ENCODE results near the gene GRAPL.
"Not testable (repeated sequence)": the region's sequence is repeated elsewhere in the genome, so short reads cannot be mapped to it uniquely, and the experiment has no call there.

The GRAPL gene

GRCh38 chr17:19136605-19137004 lies 9.2 kb downstream of the GRAPL start:
- DNase-seq (ENCODE audit: low spot score) = not testable (repeated sequence)

- not testable (repeated sequence) for DNase-seq (ENCODE audit: low spot score)
These were observed 10.6 kb downstream of the GRAPL start for GRCh38 chr17:19137959-19138358.

DNA sequence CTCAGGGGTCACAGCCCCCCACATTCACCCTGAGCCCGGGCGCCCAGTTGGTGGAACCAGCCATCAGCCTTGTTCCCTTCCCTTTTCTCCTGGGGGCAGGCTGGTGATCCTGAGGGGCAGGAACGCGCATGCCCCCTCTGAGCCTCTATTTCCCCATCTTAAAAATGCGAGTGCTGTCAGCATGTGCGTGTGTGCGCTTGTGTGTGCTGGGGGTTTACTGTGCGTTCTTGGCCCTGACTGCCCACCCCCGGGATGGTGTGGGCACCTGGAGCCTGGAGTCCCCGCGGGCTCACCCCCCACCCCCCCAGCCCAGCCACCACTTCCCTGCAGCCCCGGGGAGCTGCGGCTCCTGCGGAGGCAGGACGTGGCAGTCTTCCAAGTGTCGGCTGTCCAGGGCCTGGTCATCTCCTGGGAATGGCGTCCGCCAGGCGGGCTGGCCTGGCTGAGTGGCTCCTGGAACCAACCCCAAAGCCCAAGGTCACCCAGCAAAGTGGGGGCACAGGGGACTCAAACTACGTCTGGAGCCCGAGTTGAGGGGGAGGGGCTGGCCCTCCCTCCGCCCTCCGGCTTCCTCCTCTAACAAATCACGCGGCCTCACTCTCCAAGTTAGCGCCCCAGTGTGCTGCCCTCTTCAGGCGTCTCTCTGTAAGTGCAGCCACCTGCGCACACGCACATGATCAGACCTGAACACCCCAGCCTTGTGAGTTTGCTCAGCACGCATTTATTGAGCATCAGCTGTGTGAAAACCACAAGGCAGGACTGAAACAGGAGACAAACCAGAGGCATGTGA lies 14.2 kb downstream of the GRAPL start:
- DNase-seq (ENCODE audit: low spot score) = not testable (repeated sequence)

GRCh38 chr17:19142419-19142818 lies 15.0 kb downstream of the GRAPL start:
- DNase-seq (ENCODE audit: low spot score) = not testable (repeated sequence)

- not testable (repeated sequence) for DNase-seq (ENCODE audit: low spot score)
These were observed 15.8 kb downstream of the GRAPL start for GRCh38 chr17:19143097-19143777.

DNA sequence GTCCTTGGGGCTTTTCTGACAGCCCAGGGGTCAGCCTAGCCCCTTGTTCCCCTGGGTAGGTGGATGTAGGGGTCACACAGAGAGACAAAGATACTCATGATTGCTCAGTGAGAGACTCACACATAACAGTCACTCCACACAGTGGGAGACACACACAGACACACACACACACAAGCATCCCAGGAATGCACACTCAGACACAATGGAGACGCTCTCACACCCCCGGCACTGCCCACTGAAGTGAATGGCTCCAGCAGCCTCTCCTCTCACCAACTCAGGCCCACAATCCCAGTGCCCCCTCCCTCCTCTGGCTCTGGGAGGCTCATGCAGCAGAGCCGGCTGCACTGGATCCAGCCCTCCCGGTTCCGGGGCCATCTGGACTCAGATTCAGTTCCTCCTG lies 17.0 kb downstream of the GRAPL start:
- not testable (repeated sequence) for DNase-seq (ENCODE audit: low spot score)

DNA sequence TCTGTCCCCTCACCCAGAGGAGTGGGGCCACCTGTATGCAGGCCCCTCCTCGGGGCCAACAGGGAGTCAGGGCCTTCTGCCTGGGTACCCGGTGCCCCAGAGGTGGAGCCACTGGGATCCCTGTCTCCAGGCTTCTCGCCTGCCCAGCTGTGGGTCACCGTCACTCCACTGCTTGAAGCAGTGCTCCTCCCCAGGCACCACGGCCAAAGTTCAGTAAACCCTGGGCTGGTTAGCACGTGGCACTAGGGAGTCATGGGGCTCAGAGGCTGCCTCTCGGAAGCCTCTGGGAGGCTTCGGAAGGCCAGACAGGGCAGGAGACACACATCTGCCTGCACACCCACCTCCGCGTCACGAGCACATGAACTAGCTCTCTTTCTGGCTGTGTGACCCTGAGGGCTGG lies 18.1 kb downstream of the GRAPL start:
- not testable (repeated sequence) for DNase-seq (ENCODE audit: low spot score)

DNA sequence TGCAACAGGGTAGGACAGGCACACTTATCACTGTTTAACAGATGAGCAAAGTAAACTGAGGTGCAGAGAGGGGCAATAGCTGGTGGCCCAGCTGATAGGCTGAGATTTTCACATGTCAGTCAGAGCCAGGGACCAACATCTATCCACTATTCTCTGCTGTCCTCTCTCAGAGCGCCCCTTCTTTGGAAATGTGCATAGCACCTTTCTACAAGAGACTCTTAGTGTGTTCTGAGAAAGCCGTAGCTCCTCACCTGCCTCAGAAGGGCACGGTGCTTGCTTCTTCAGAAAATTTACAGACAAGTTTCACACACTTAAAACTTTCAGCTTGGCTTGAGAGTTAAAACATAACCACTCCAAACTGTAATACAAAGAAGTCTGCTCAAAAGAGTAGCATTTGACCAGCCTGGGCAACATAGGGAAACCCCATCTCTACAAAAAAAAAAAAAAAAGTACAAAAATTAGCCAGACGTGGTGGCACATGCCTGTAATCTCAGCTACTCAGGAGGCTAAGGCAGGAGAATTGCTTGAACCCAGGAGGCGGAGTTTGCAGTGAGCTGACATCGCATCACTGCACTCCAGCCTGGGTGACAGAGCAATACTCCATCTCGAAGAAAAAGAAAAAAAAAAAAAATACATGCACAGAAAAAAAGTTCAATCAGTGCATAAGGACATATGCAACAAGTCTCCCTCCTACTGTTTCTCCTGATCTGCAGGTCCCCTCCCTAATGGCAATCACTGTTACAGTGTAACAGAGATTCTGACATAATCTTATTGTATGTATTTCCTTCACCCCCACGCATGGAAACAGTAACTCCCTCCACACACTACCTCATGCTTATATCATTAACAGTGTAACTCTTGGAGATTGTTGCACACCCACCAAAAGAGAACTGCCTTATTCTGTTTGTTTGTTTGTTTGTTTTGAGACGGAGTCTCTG lies 23.6 kb downstream of the GRAPL start:
- DNase-seq (ENCODE audit: low spot score) = not testable (repeated sequence)

GRCh38 chr17:19157628-19158027 lies 30.2 kb downstream of the GRAPL start:
- not testable (repeated sequence) for DNase-seq (ENCODE audit: low spot score)

DNA sequence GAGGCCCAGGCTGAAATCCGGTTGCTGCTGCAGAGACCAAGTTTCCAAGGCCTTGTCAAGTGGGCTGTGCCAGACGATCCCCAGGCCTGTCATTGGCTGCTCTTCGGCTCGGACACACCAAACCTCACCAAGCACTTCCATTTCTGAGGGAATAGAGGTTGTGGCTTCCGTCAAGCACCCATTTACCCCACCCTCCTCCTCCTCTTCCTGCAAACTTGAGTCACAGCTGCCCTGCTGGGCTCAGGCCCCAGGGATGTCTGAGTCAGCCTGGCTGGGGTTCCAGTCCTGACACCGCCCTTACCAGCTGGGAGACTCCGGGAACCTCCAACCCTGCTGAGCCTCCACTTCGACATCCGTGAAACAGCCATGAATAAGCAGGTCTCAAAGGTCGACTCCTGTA lies 31.1 kb downstream of the GRAPL start:
- not testable (repeated sequence) for DNase-seq (ENCODE audit: low spot score)

DNA sequence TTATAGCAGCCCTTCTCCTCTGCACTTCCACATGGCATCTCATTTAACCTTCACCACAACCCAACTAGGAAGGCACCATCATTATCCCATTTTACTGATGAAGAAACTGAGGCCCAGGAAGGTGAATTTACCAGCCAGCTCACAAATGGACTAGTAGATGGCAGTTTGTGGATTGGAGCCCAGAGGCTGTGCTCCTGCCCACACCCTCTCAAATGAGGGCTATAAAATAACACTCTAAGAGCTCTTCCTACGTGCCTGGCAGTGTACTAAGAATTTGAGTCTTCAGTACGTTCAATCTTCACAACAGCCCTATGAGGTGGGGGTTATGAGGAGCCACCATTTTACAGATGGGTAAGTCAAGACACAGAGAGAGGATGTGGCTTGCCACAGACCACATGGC lies 31.5 kb downstream of the GRAPL start:
- not testable (repeated sequence) for DNase-seq (ENCODE audit: low spot score)

GRCh38 chr17:19161308-19162107 lies 34.1 kb downstream of the GRAPL start:
- DNase-seq (ENCODE audit: low spot score) = not testable (repeated sequence)

DNA sequence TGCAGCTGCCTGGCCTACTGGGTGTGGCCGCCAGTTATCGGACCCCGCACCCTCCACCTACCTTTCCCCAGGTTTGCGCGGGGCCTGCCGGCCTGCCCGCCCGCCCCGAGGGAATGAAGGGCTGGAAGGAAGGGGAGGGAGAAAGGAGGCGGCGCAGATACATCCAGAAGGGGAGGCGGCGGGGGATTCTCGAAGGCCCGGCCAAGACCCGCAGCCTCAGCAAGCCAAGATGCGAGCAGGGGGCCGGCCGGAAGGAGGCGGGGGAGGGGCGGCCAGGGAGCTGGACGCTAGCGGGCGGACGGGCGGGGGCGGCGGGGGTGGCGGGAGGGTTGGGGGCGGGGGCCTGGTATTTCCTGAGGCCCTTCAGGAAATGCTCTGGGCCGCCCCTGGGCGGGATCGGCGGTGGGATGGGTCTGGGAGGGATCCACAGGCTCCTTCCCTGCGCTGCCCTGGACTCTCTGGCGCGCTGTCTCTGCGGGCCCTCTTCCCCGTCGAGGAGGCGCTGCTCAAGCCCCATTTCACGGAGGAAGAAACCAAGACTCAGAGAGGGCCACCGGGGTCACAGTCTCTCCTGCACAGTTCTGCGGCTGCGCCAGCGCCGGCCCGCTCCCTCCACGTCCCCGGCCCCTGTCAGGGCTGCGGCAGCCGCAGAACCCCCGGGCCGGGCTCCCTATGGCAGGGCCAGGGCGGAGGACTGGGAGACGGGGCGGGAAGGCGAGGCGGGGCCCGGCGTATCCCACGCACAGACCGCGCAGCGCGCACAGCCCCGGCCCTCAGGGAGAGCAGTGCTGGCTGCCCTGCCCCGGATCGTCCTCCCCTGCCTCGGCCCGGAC lies 35.2 kb downstream of the GRAPL start:
- DNase-seq (ENCODE audit: low spot score) = not testable (repeated sequence)

- DNase-seq (ENCODE audit: low spot score) = not testable (repeated sequence)
These were observed 47.0 kb downstream of the GRAPL start for GRCh38 chr17:19174422-19174821.

- DNase-seq (ENCODE audit: low spot score) = not testable (repeated sequence)
These were observed 48.0 kb downstream of the GRAPL start for GRCh38 chr17:19175410-19175809.

DNA sequence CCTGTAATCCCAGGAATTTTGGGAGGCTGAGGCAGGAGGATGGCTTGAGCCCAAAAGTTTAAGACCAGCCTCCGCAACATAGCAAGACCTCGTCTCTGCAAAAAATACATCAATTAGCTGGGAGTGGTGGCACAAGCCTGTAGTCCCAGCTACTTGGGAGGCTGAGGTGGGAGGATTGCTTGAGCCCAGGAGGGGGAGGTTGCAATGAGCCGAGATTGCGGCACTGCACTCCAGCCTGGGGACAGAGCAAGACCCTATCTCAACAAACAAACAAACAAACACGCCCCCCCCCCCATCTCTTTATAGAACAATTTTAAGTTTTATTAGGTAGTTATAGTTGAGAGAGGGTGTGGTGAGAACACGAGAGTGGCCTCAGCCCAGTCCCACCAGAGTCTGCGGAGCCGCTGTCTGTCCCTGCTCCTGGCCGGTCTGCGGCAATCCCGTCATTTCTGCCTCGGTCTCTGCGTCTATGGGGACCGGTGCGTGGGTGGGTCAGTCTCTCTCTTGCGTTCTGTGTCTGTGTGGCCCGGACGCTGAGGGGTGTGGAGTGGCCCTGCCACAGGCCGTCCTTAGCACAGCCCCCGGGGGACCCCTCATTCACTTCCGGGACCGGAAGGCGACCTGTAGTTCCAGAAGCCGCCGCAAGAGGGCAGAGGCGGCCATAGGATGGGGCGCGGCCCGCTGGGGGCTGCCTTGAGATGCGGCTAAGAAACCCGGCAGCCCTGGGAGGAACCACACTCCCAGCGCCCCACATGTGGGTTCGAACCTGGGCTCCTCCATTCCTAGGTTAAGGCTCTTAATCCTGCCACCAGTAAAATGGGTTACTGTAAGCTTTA lies 53.9 kb downstream of the GRAPL start:
- DNase-seq (ENCODE audit: low spot score) = not testable (repeated sequence)

- not testable (repeated sequence) for DNase-seq (ENCODE audit: low spot score)
These were observed 60.8 kb downstream of the GRAPL start for GRCh38 chr17:19187883-19188869.
